Suppressor macrophage (primary cell): ENCODE measurements around the gene INPP4B.
"Not testable (repeated sequence)": the region's sequence is repeated elsewhere in the genome, so short reads cannot be mapped to it uniquely, and the experiment has no call there.

Source experiments
- DNase-seq, 4 experiments: peaks; one replicate each; pipeline ENCODE4 v3.0.0-alpha.2; 2020 to 2022

Gene INPP4B

GRCh38 chr4:142671516-142671915, 174.6 kb downstream of the INPP4B start:
- no peak for DNase-seq

GRCh38 chr4:142663828-142664227, 182.3 kb downstream of the INPP4B start:
- DNase-seq = no peak

- no peak for DNase-seq
Measured at GRCh38 chr4:142660728-142661127, 185.4 kb downstream of the INPP4B start.

GRCh38 chr4:142656178-142656577, 189.9 kb downstream of the INPP4B start:
- peak in 3 of 4 experiments; percentile 1 to 53 (median 14) for DNase-seq

GRCh38 chr4:142648378-142648777, 197.7 kb downstream of the INPP4B start:
- DNase-seq = no peak

- DNase-seq = peak in 1 of 4 experiments; percentile 2
Measured at GRCh38 chr4:142645475-142646108, 200.5 kb downstream of the INPP4B start.

GRCh38 chr4:142644628-142645027, 201.5 kb downstream of the INPP4B start:
- not testable (repeated sequence) for DNase-seq

- DNase-seq = no peak
Measured at GRCh38 chr4:142637614-142638013, 208.5 kb downstream of the INPP4B start.

GRCh38 chr4:142631836-142632235, 214.3 kb downstream of the INPP4B start:
- no peak for DNase-seq

- DNase-seq = no peak
Measured at GRCh38 chr4:142615324-142615665, 230.8 kb downstream of the INPP4B start.

- no peak for DNase-seq
Measured at GRCh38 chr4:142614621-142615323, 231.3 kb downstream of the INPP4B start.

GRCh38 chr4:142607976-142608375, 238.1 kb downstream of the INPP4B start:
- DNase-seq = no peak

- DNase-seq = no peak
Measured at GRCh38 chr4:142600952-142601351, 245.1 kb downstream of the INPP4B start.

GRCh38 chr4:142598132-142598531, 248.0 kb downstream of the INPP4B start:
- DNase-seq = no peak

GRCh38 chr4:142596595-142596994, 249.5 kb downstream of the INPP4B start:
- no peak for DNase-seq

- DNase-seq = peak in 1 of 4 experiments; percentile 9
Measured at GRCh38 chr4:142596121-142596520, 250.0 kb downstream of the INPP4B start.

- DNase-seq = no peak
Measured at GRCh38 chr4:142595222-142595871, 250.8 kb downstream of the INPP4B start.

GRCh38 chr4:142585411-142585810, 260.7 kb downstream of the INPP4B start:
- peak in 3 of 4 experiments; percentile 13 to 27 (median 20) for DNase-seq

- DNase-seq = no peak
Measured at GRCh38 chr4:142583708-142584107, 262.4 kb downstream of the INPP4B start.

GRCh38 chr4:142582340-142582739, 263.8 kb downstream of the INPP4B start:
- no peak for DNase-seq

- DNase-seq = no peak
Measured at GRCh38 chr4:142581881-142582280, 264.2 kb downstream of the INPP4B start.

GRCh38 chr4:142579443-142579842, 266.7 kb downstream of the INPP4B start:
- DNase-seq = no peak

GRCh38 chr4:142574306-142574705, 271.8 kb downstream of the INPP4B start:
- DNase-seq = no peak

- no peak for DNase-seq
Measured at GRCh38 chr4:142572071-142572470, 274.0 kb downstream of the INPP4B start.
